ENCODE data around the gene APOF.
"Not testable (repeated sequence)": the region's sequence is repeated elsewhere in the genome, so short reads cannot be mapped to it uniquely, and the experiment has no call there.

APOF gene

GRCh38 chr12:56408799-56409417 is 46.3 kb upstream of the APOF start:
- DNase-seq, result no peak
- Histone ChIP-seq H2AK5ac (ENCODE audit: low read length, severe bottlenecking) (no peak overlapping the region), H3K4me3 (ENCODE audit: insufficient read depth in 1 of 2, low read depth in 1 of 2, low read length in 2 of 2) (no peak overlapping the region), H3K23ac (ENCODE audit: low read length in 2 of 2) (no peak overlapping the region), H2BK15ac (ENCODE audit: low read depth, poor library complexity, severe bottlenecking) (no peak overlapping the region), H3K36me3 (ENCODE audit: control insufficient read depth in 1 of 2, insufficient read depth in 2 of 2, low read depth in 1 of 2, low read length in 2 of 2) (peaks cover 0 to 13% of the 10 kb centered on the region in 2 experiments), H2BK12ac (ENCODE audit: low read length in 2 of 2) (no peak overlapping the region), H4K91ac (ENCODE audit: low read length) (no peak overlapping the region), H3K4me1 (ENCODE audit: control insufficient read depth, insufficient read depth, low read depth, low read length) (no peaks in the 10 kb centered on the region), H3K4me2 (ENCODE audit: low read length, poor library complexity, severe bottlenecking) (no peak overlapping the region), H3K18ac (ENCODE audit: low read depth in 1 of 2, low read length in 2 of 2) (no peak overlapping the region), H2AFZ (ENCODE audit: low read depth, low read length) (no peak overlapping the region), H2BK5ac (ENCODE audit: low read depth, low read length, poor library complexity, severe bottlenecking) (no peak overlapping the region), H3K9ac (ENCODE audit: low read length) (no peak overlapping the region), H3K27me3 (ENCODE audit: control insufficient read depth in 1 of 2, insufficient read depth in 1 of 2, low read length in 2 of 2) (no peaks in the 10 kb centered on the region), H2BK120ac (ENCODE audit: low read depth, low read length) (no peak overlapping the region), H4K8ac (ENCODE audit: low read length) (no peak overlapping the region), H3K14ac (ENCODE audit: low read length in 2 of 2) (no peak overlapping the region), H3K9me3 (ENCODE audit: control insufficient read depth, low read length) (no peaks in the 10 kb centered on the region), H3K4ac (ENCODE audit: low read depth in 1 of 2, low read length in 2 of 2) (no peak overlapping the region), H3K27ac (ENCODE audit: low read length, poor library complexity, severe bottlenecking) (no peak overlapping the region), H3K79me1 (replicated peaks; ENCODE audit: low read length, poor library complexity, severe bottlenecking) (no peaks in the 10 kb centered on the region)
- WGBS, result 96% methylated on average over 4 of the region's 5 CpGs

GRCh38 chr12:56404227-56404626 is 41.6 kb upstream of the APOF start:
- not testable (repeated sequence) for H3K27me3 ChIP-seq (ENCODE audit: control insufficient read depth in 1 of 2, insufficient read depth in 1 of 2, low read length in 2 of 2); H3K4me3 ChIP-seq (ENCODE audit: insufficient read depth in 1 of 2, low read depth in 1 of 2, low read length in 2 of 2); H2BK15ac ChIP-seq (ENCODE audit: low read depth, poor library complexity, severe bottlenecking); DNase-seq; H3K4ac ChIP-seq (ENCODE audit: low read depth in 1 of 2, low read length in 2 of 2); H2BK120ac ChIP-seq (ENCODE audit: low read depth, low read length); H3K4me1 ChIP-seq (ENCODE audit: control insufficient read depth, insufficient read depth, low read depth, low read length); H2BK12ac ChIP-seq (ENCODE audit: low read length in 2 of 2); H3K9ac ChIP-seq (ENCODE audit: low read length); H3K14ac ChIP-seq (ENCODE audit: low read length in 2 of 2); H2AFZ ChIP-seq (ENCODE audit: low read depth, low read length); H3K4me2 ChIP-seq (ENCODE audit: low read length, poor library complexity, severe bottlenecking); H3K23ac ChIP-seq (ENCODE audit: low read length in 2 of 2); H4K91ac ChIP-seq (ENCODE audit: low read length); H3K79me1 ChIP-seq (replicated peaks; ENCODE audit: low read length, poor library complexity, severe bottlenecking); H4K8ac ChIP-seq (ENCODE audit: low read length); H2BK5ac ChIP-seq (ENCODE audit: low read depth, low read length, poor library complexity, severe bottlenecking); H3K36me3 ChIP-seq (ENCODE audit: control insufficient read depth in 1 of 2, insufficient read depth in 2 of 2, low read depth in 1 of 2, low read length in 2 of 2); H3K27ac ChIP-seq (ENCODE audit: low read length, poor library complexity, severe bottlenecking); H3K9me3 ChIP-seq (ENCODE audit: control insufficient read depth, low read length); H2AK5ac ChIP-seq (ENCODE audit: low read length, severe bottlenecking); H3K18ac ChIP-seq (ENCODE audit: low read depth in 1 of 2, low read length in 2 of 2)
- WGBS, result 98% methylated on average over 1 of the region's 3 CpGs

- H4K91ac ChIP-seq (ENCODE audit: low read length); H4K8ac ChIP-seq (ENCODE audit: low read length); H3K4ac ChIP-seq (ENCODE audit: low read depth in 1 of 2, low read length in 2 of 2); H2BK120ac ChIP-seq (ENCODE audit: low read depth, low read length); H3K4me2 ChIP-seq (ENCODE audit: low read length, poor library complexity, severe bottlenecking); H3K27ac ChIP-seq (ENCODE audit: low read length, poor library complexity, severe bottlenecking); H2BK5ac ChIP-seq (ENCODE audit: low read depth, low read length, poor library complexity, severe bottlenecking); H3K4me3 ChIP-seq (ENCODE audit: insufficient read depth in 1 of 2, low read depth in 1 of 2, low read length in 2 of 2); DNase-seq; H2BK15ac ChIP-seq (ENCODE audit: low read depth, poor library complexity, severe bottlenecking); H3K23ac ChIP-seq (ENCODE audit: low read length in 2 of 2); H3K14ac ChIP-seq (ENCODE audit: low read length in 2 of 2); H3K36me3 ChIP-seq (ENCODE audit: control insufficient read depth in 1 of 2, insufficient read depth in 2 of 2, low read depth in 1 of 2, low read length in 2 of 2); H2AK5ac ChIP-seq (ENCODE audit: low read length, severe bottlenecking); H3K4me1 ChIP-seq (ENCODE audit: control insufficient read depth, insufficient read depth, low read depth, low read length); H3K9ac ChIP-seq (ENCODE audit: low read length); H3K18ac ChIP-seq (ENCODE audit: low read depth in 1 of 2, low read length in 2 of 2); H3K79me1 ChIP-seq (replicated peaks; ENCODE audit: low read length, poor library complexity, severe bottlenecking); H2AFZ ChIP-seq (ENCODE audit: low read depth, low read length); H3K27me3 ChIP-seq (ENCODE audit: control insufficient read depth in 1 of 2, insufficient read depth in 1 of 2, low read length in 2 of 2); H2BK12ac ChIP-seq (ENCODE audit: low read length in 2 of 2): not testable (repeated sequence)
- H3K9me3 ChIP-seq (ENCODE audit: control insufficient read depth, low read length), result peaks cover 13% of the 10 kb centered on the region
Measured at GRCh38 chr12:56401612-56402011, 39.0 kb upstream of the APOF start.

GRCh38 chr12:56401125-56401524 is 38.5 kb upstream of the APOF start:
- WGBS, result 56% methylated on average over 1 of the region's 3 CpGs
- not testable (repeated sequence) for H3K14ac ChIP-seq (ENCODE audit: low read length in 2 of 2); H4K8ac ChIP-seq (ENCODE audit: low read length); DNase-seq; H2BK5ac ChIP-seq (ENCODE audit: low read depth, low read length, poor library complexity, severe bottlenecking); H3K4me1 ChIP-seq (ENCODE audit: control insufficient read depth, insufficient read depth, low read depth, low read length); H2AFZ ChIP-seq (ENCODE audit: low read depth, low read length); H3K4me2 ChIP-seq (ENCODE audit: low read length, poor library complexity, severe bottlenecking); H4K91ac ChIP-seq (ENCODE audit: low read length); H2BK12ac ChIP-seq (ENCODE audit: low read length in 2 of 2); H3K27ac ChIP-seq (ENCODE audit: low read length, poor library complexity, severe bottlenecking); H2AK5ac ChIP-seq (ENCODE audit: low read length, severe bottlenecking); H3K4me3 ChIP-seq (ENCODE audit: insufficient read depth in 1 of 2, low read depth in 1 of 2, low read length in 2 of 2); H3K4ac ChIP-seq (ENCODE audit: low read depth in 1 of 2, low read length in 2 of 2); H3K23ac ChIP-seq (ENCODE audit: low read length in 2 of 2); H3K9ac ChIP-seq (ENCODE audit: low read length); H2BK15ac ChIP-seq (ENCODE audit: low read depth, poor library complexity, severe bottlenecking); H3K36me3 ChIP-seq (ENCODE audit: control insufficient read depth in 1 of 2, insufficient read depth in 2 of 2, low read depth in 1 of 2, low read length in 2 of 2); H3K18ac ChIP-seq (ENCODE audit: low read depth in 1 of 2, low read length in 2 of 2); H3K79me1 ChIP-seq (replicated peaks; ENCODE audit: low read length, poor library complexity, severe bottlenecking); H3K27me3 ChIP-seq (ENCODE audit: control insufficient read depth in 1 of 2, insufficient read depth in 1 of 2, low read length in 2 of 2); H2BK120ac ChIP-seq (ENCODE audit: low read depth, low read length)
- peaks cover 13% of the 10 kb centered on the region for H3K9me3 ChIP-seq (ENCODE audit: control insufficient read depth, low read length)

Measured in mesenchymal stem cell (in vitro differentiated cells and primary cell).